ENCODE measurements around the gene LHB.
A peak's percentile ranks its signal among the peaks of the same experiment; 100 is the strongest.

LHB gene

GRCh38 chr19:49010453-49010852 lies 6.4 kb downstream of the LHB start:
- DNase-seq (ENCODE audit: low spot score): no peak

GRCh38 chr19:49009828-49010227 lies 7.1 kb downstream of the LHB start:
- DNase-seq (ENCODE audit: low spot score): no peak

- DNase-seq (ENCODE audit: low spot score): no peak
Measured at GRCh38 chr19:49006905-49007304, 10.0 kb downstream of the LHB start.

- no peak for DNase-seq (ENCODE audit: low spot score)
Measured at GRCh38 chr19:49004964-49005614, 11.8 kb downstream of the LHB start.

GRCh38 chr19:49004133-49004532 lies 12.8 kb downstream of the LHB start:
- no peak for DNase-seq (ENCODE audit: low spot score)

GRCh38 chr19:48999481-49000325 lies 17.2 kb downstream of the LHB start:
- peak; percentile 65 for DNase-seq (ENCODE audit: low spot score)

GRCh38 chr19:48997972-48998371 lies 18.9 kb downstream of the LHB start:
- DNase-seq (ENCODE audit: low spot score): peak; percentile 55

GRCh38 chr19:48994035-48994386 lies 22.9 kb downstream of the LHB start:
- DNase-seq (ENCODE audit: low spot score): no peak

GRCh38 chr19:48993175-48994034 lies 23.5 kb downstream of the LHB start, which contains the start of the genes GYS1 and RUVBL2:
Gene GYS1, minus strand, starts transcription at chr19:48993309. Its CDS starts 197 bp downstream, at chr19:48993112.
Gene RUVBL2, plus strand, starts transcription at chr19:48993887. Its CDS starts 25 bp downstream, at chr19:48993912.
- DNase-seq (ENCODE audit: low spot score): peak; percentile 100

GRCh38 chr19:48992581-48993174 lies 24.2 kb downstream of the LHB start:
- DNase-seq (ENCODE audit: low spot score): no peak

GRCh38 chr19:48991873-48992580 lies 24.9 kb downstream of the LHB start:
- DNase-seq (ENCODE audit: low spot score): peak; percentile 50

GRCh38 chr19:48991011-48991609 lies 25.8 kb downstream of the LHB start:
- DNase-seq (ENCODE audit: low spot score): no peak

GRCh38 chr19:48990400-48990799 lies 26.5 kb downstream of the LHB start:
- no peak for DNase-seq (ENCODE audit: low spot score)

- no peak for DNase-seq (ENCODE audit: low spot score)
Measured at GRCh38 chr19:48989701-48990291, 27.1 kb downstream of the LHB start.

- no peak for DNase-seq (ENCODE audit: low spot score)
Measured at GRCh38 chr19:48988860-48989259, 28.0 kb downstream of the LHB start.

GRCh38 chr19:48988286-48988685 lies 28.6 kb downstream of the LHB start:
- no peak for DNase-seq (ENCODE audit: low spot score)

GRCh38 chr19:48987323-48987722 lies 29.6 kb downstream of the LHB start:
- no peak for DNase-seq (ENCODE audit: low spot score)

GRCh38 chr19:48986211-48986610 lies 30.7 kb downstream of the LHB start:
- no peak for DNase-seq (ENCODE audit: low spot score)

GRCh38 chr19:48985711-48986110 lies 31.2 kb downstream of the LHB start:
- no peak for DNase-seq (ENCODE audit: low spot score)

- DNase-seq (ENCODE audit: low spot score): no peak
Measured at GRCh38 chr19:48982280-48982679, 34.6 kb downstream of the LHB start.

GRCh38 chr19:48977061-48977460 lies 39.8 kb downstream of the LHB start:
- no peak for DNase-seq (ENCODE audit: low spot score)

Data from SW480 (cell line).